IMR-90 (cell line): ENCODE results near the gene THOC2.
"Not testable (repeated sequence)": the region's sequence is repeated elsewhere in the genome, so short reads cannot be mapped to it uniquely, and the experiment has no call there.

Experiments
- BHLHE40 ChIP-seq: fragments of 150-350 bp; IDR thresholded peaks from 2 replicates; pipeline ENCODE4 v1.6.1; 2016; ENCODE audit warnings: mild to moderate bottlenecking, low read depth, low read length
- MAZ ChIP-seq: IDR thresholded peaks from 2 replicates; pipeline ENCODE4 v1.6.1; 2012; ENCODE audit warnings: low read depth, mild to moderate bottlenecking, low read length, improper control_type of control experiment, moderate library complexity, borderline replicate concordance
- POLR2A ChIP-seq: IDR thresholded peaks from 2 replicates; pipeline ENCODE4 v1.6.1; 2012; ENCODE audit warnings: mild to moderate bottlenecking, low read depth, low read length
- RFX5 ChIP-seq: IDR thresholded peaks from 2 replicates; pipeline ENCODE4 v1.8.0; 2012; ENCODE audit warnings: low read depth, mild to moderate bottlenecking, low read length, moderate library complexity
- TF ChIP-seq, protein P1 (sequence below): conservative IDR thresholded peaks from 2 replicates; pipeline ENCODE4 v1.5.1; 2012; ENCODE audit warnings: mild to moderate bottlenecking, low read depth, low read length, improper control_type of control experiment
- TF ChIP-seq, protein P2 (sequence below): fragments of 150-350 bp; IDR thresholded peaks from 2 replicates; pipeline ENCODE4 v1.6.1; 2017; ENCODE audit warnings: mild to moderate bottlenecking, antibody characterized with exemption, low read length, low read depth

DNA sequence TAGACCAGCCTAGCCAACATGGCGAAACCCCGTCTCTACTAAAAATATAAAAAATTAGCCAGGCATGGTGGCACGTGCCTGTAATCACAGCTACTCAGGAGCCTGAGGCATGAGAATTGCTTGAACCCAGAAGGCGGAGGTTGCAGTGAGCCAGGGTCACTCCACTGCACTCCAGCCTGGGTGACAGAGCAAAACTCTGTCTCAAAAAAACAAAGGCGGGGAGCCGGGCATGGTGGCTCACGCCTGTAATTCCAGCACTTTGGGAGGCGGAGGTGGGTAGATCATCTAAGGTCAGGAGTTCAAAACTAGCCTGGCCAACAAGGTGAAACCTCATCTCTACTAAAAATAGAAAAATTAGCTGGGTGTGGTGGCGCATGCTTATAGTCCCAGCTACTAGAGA, 76.3 kb downstream of the THOC2 start:
- TF ChIP-seq, protein P1, sequence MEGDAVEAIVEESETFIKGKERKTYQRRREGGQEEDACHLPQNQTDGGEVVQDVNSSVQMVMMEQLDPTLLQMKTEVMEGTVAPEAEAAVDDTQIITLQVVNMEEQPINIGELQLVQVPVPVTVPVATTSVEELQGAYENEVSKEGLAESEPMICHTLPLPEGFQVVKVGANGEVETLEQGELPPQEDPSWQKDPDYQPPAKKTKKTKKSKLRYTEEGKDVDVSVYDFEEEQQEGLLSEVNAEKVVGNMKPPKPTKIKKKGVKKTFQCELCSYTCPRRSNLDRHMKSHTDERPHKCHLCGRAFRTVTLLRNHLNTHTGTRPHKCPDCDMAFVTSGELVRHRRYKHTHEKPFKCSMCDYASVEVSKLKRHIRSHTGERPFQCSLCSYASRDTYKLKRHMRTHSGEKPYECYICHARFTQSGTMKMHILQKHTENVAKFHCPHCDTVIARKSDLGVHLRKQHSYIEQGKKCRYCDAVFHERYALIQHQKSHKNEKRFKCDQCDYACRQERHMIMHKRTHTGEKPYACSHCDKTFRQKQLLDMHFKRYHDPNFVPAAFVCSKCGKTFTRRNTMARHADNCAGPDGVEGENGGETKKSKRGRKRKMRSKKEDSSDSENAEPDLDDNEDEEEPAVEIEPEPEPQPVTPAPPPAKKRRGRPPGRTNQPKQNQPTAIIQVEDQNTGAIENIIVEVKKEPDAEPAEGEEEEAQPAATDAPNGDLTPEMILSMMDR: not testable (repeated sequence)
- TF ChIP-seq RFX5, POLR2A, MAZ, BHLHE40: not testable (repeated sequence)
- TF ChIP-seq, protein P2, sequence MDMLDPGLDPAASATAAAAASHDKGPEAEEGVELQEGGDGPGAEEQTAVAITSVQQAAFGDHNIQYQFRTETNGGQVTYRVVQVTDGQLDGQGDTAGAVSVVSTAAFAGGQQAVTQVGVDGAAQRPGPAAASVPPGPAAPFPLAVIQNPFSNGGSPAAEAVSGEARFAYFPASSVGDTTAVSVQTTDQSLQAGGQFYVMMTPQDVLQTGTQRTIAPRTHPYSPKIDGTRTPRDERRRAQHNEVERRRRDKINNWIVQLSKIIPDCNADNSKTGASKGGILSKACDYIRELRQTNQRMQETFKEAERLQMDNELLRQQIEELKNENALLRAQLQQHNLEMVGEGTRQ: not testable (repeated sequence)
